ENCODE measurements around the gene RAPH1.

RAPH1 gene, protein sequence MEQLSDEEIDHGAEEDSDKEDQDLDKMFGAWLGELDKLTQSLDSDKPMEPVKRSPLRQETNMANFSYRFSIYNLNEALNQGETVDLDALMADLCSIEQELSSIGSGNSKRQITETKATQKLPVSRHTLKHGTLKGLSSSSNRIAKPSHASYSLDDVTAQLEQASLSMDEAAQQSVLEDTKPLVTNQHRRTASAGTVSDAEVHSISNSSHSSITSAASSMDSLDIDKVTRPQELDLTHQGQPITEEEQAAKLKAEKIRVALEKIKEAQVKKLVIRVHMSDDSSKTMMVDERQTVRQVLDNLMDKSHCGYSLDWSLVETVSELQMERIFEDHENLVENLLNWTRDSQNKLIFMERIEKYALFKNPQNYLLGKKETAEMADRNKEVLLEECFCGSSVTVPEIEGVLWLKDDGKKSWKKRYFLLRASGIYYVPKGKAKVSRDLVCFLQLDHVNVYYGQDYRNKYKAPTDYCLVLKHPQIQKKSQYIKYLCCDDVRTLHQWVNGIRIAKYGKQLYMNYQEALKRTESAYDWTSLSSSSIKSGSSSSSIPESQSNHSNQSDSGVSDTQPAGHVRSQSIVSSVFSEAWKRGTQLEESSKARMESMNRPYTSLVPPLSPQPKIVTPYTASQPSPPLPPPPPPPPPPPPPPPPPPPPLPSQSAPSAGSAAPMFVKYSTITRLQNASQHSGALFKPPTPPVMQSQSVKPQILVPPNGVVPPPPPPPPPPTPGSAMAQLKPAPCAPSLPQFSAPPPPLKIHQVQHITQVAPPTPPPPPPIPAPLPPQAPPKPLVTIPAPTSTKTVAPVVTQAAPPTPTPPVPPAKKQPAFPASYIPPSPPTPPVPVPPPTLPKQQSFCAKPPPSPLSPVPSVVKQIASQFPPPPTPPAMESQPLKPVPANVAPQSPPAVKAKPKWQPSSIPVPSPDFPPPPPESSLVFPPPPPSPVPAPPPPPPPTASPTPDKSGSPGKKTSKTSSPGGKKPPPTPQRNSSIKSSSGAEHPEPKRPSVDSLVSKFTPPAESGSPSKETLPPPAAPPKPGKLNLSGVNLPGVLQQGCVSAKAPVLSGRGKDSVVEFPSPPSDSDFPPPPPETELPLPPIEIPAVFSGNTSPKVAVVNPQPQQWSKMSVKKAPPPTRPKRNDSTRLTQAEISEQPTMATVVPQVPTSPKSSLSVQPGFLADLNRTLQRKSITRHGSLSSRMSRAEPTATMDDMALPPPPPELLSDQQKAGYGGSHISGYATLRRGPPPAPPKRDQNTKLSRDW

DNA sequence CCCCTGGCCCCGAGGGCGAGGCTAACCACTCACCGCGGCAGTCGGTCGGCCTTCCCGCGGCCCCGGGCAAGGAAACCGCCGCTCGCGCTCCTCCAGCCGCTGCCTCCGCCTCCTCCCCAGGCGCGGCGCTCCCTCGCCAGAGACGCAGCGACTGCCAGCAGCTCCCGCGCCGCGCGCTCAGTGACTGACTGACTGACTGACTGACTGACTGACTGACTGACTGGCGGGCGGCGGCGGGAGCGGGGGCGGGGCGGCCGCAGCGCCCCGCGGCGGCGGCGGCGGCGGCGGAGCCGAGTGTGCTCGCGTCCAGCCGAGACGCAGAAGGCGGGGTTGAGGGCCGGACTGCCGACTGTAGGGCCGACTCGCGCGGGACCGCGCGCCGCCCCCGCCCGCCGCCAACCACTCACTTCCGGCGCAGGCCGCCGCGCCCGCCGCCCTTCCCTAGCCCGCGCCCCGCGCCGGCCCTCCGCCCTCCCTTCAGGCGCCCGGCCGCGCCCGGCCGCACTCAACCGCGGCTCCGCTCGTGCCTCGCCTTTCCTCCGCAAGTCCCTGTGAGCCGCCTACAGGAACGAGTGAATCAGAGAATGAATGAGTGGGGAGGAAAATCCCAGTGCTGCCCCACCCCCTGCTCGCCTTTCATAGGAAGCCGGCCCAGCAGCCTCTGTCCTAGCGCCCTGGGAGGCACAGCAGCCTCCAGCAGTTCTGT is at the start of gene RAPH1:
TSS of gene RAPH1 (minus strand) at position 224 of the 706 bp plus-strand sequence. CDS start 39,948 bp downstream, outside the sequence.
- peak; percentile 83 to 84 for DNase-seq

DNA sequence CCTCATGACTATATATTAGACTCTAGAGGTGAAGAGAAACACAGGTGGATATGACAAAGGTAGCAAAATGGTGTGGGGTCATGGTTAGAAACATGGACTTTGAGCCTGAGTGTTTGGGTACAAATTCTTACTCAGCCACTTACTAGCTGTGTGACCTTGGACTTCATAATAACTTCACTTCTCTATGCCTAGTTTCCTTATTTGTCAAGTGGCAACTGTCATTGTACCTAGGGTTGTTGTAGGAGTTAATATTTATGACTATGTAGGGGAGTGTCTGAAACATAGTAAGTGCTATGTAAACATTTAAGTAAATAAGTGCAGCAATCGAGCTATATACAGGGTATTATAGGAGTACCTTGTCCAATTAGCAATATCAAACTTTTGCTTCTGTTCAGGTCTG is 49.7 kb upstream of the RAPH1 start:
- peak in 1 of 2 experiments; percentile 4 for DNase-seq

DNA sequence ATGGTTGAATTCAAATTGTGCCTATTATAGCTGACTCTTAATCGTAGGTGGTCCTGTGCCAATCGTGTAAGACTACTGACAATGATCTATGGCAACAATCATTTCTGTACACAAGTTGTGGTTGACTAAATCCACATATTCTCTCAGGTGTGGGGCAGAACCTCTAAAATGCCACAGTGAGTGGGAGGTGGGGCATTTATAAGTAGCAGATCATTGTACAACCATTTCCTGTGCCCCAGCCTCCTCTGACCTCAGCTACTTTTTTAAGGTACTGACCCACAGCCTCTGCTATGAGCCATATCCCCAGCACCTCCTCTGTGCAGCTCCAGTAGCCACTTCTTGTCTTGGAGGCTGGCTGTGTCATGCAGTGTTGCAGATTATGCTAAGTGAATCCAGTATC is 48.6 kb upstream of the RAPH1 start:
- no peak for DNase-seq

DNA sequence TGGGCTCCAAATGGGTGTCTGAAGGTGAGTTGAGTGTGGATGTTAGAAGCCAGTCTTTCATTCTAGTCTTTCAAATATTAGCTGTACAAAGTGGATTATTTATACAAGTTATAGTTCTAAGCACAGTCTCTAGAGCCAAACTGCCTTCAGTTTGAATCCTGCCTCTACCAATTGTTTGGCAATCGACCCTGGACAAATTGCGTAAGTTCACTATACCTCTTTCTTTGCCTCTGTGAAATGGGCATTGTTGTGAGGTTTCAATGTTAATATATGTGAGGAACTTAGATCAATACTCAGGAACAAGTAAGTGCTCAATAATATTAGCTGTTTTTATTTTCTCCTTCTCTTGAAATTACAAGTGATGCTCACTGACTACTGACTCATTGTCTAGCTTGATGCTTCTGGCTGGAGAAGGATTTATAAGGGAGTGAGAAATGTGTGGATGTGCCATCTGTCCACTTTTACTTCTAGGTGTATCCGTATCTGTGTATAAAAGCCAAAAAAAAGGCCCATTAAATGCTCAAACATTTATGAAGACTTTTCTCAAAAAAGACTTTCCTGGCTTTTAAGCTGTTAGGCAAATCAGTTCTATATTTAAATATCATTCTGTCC is 48.1 kb upstream of the RAPH1 start:
- no peak for DNase-seq

DNA sequence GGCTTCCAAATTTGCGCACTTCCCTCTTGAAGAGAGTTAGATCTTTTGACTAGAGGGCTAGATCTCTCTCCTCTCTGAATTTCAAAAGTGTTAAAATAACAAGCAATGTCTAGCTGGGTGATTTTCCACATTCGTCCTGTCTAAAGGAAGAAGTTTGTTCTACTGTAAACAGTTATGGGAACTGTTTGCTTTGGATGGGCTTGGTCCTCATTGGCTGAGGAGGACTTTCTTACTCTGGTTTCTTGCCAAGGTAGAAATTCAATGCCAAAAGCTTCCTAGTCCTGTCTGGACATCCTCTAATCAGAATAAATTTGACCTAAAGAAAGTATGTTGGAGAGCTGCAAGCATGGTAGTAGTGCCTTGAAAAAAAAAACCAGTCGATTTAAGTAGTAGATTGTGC is 47.4 kb upstream of the RAPH1 start:
- no peak for DNase-seq

DNA sequence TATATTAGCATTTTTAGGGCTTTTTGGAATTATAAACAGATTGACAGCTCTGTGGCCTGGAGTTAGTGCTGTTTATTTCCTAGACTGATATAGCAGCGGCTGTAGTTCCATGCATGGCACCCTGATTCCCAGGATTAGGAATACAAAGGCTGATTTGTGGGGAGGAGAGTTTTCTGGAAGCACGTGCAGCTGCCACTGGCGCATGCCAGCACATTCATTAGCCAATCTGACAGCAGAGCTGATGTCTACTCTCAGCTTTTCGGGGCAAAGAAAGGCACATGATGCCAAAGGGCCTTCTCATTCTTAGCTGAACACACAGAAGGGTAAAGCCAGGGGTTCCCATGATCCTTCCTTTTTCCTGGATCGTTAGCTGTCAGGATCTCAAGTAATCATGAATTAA is 45.7 kb upstream of the RAPH1 start:
- DNase-seq = no peak

DNA sequence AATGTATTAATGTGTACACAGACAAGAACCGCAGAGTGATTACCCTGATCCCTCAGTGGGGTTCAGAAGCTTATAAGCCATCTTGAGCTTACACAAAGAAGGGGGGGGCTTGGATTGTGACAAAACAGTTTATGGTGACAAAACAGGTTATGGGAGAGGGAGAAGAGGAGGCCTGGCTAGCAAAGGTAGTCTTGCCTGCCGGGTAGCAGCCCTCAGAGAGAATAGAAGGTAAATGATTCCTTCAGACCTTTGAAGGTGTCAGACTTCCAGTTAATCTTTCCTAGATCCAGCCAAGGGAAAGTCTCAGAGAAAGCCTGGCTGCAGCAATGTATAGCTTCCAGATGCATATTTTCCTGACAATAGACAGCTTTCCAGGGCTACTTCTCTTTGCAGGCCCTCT is 44.6 kb upstream of the RAPH1 start:
- no peak for DNase-seq

DNA sequence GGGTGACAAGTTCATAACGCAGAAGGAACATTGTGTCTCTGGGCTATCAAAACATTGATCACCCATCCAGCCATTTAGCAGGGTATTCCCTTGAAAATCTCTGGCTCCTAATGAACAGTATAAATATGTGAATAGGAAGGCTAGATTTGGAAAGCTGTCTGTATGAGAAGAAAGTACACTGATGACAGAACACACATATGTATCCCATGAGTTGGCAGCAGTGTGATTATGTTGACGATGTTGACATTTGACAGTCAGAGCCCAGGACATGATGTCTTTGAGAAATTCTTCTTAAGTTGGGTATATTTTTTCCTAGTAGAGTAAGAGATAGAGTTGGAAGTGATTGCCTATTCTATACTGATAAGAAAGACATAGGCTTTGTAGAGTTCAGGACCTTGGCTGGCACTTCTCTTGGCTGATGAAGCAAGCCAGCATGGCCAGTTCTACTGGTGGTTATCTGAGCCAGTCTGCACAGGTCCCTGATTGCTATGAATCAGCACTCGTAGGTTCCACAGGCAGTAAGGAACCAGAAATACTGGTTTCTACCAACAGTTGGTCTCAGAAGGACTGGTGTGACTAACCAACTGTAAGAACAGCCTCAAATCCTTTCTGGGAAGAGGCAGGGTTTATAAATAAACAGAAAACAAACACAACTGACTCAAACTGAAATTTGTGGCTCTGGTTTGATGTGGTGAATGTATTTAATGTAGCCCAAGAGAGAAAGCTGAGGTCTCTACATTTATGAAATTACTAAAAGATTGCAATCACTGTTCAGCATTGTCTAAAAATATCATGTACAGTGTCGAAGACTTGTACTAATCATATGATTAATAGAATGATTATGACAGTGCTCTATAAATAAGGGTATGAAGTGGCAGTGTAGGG is 43.9 kb upstream of the RAPH1 start:
- no peak for DNase-seq

DNA sequence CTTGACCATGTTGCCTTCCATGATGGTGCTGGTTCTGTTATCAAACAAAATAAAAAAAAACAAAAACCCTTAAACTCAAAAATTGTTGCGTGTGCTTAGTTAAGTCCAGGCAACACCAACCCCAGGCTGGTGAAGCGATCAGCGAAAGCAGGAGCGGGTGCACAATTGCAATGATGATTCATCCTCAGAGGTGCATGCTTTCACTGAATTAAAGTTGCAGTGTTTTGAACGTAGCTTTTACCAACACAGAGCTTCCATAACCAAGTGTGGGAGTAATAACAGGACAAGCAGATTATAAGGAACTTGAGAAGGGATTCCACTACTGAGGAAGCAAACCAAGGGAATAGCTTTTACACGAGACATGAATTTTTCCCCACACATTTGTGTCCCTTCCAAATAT is 39.7 kb upstream of the RAPH1 start:
- no peak for DNase-seq

DNA sequence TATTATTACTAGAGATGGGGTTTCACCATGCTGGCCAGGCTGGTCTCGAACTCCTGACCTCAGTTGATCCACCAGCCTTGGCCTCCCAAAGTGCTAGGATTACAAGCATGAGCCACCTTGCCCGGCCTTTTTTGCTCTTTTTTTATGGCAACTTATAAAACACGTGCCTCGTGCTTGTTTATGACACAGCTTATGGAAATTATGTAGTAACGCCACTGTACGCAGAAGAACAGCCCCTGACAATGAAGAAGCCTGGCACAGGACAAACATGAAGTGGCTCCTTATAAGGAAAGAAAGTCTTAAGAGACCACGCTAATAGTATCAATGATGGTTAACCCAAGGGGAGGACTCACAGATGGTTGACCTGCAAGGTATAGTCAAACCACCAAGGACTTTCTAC is 37.2 kb upstream of the RAPH1 start:
- no peak for DNase-seq

DNA sequence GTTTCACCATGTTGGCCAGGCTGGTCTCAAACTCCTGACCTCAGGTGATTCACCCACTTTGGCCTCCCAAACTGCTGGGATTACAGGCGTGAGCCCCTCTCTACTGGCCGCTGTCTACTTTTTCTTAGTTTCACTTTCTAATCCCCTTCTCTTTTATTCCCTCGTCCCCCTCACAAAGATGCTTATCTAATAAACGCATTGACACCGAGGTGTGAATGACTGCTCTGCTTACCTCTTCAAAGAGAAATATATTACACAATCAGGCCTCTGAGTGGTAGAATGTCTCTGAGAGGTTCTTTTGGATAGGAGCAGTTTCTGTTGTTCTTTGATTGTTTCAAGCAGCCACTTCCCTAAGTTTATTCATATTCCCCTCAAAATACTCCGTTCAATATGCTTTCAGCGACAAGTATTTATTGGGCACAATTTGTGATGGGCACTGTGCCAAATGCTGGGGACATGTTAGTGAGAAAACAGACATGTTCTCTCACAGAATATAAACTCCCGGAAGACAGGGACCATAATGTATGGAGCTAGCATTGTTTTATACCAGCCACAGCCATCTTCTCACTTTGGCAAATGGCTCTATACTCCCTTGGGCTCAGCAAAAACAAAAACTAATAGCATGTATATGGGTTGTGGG is 34.7 kb upstream of the RAPH1 start:
- no peak for DNase-seq

DNA sequence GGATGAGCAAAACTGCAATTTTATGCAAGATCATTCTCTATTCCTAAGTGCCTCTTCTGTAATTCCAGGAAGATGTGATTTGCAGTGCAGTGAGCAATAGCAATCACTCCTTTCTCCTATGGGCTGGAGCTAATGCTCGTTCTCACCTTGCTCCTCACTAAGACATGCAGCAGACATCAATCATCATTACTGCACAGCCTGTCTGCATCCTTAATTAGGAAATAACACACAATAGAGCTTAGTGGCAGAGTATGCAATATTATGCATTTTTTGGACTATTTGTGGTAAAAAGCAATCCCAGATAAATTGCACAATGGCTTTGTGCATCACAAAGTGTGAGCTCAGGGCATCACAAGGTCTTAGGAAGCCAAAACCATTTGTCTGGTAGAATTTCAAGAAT is 32.6 kb upstream of the RAPH1 start:
- DNase-seq = no peak

DNA sequence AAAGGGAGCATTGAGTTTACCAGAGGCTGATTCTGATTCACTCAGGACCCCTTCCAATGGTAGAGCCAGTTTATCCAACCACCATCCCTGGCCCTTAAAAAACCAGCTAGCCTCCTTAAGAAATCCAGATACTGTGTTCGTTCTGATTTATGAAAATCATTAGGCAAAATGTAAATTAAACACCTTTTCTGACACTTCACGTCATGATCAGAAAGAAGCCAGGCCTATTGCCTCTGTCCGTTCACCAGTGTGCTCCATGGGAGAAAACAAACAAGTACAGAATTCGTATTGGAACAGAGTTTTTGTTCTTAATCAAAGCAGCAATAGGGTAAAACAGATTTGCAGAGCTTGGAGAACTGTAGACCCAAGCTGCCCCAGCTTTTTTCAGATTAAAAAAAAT is 31.1 kb upstream of the RAPH1 start:
- DNase-seq = no peak

DNA sequence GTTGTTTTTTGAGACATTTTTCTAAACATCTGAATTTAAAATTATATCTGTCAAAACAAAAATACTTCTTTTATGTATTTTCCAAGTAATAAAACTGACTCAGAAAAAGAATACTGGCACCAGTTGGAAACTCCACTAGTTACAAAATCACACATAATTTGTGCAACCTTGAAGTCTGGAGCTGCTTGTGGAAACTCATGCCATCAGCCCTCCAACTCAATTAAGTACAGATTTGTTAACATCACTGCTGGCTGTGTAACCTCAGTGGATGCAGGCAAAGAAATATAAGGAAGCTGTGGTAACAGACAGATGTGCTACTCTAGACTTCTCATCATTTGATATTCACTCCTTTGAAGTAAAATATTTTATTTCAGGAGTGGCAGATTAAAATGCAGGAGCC is 30.0 kb upstream of the RAPH1 start:
- no peak for DNase-seq

DNA sequence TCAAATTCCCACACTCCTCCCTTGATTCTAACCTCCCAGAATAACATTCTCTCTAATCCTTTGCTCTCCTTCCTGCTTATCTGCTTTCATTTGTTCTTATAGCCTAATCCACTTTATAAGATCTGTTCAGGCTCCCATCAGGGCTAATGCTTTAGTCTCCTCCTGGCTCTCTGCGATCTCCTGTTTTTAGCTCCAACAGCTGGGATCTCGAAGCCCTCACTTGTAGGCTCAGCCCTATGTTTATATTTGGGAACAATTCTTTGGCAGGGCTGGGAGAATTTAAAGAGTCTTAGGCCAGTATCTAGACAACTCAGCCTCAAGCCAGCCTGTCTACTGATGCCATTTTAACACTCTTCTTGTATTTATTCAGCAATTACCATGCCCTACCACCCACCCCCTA is 27.2 kb upstream of the RAPH1 start:
- no peak for DNase-seq

DNA sequence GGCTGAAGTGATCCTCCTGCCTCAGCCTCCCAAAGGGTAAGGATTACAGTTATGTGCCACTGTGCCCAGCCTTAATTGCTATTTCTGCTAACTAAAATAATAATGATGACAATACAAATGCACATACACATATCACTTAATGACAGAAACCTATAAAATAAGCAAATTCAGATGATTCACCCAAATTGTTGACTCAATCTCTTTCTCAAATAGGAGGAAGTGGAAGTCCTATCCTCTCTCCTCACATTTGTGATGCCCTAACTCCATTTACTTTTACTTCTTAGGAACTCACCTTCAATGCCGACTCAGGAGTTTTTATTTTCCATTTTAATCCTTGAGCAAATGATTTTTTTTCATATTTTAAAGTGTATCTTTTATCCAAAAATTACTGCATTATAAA is 24.5 kb upstream of the RAPH1 start:
- DNase-seq = no peak

DNA sequence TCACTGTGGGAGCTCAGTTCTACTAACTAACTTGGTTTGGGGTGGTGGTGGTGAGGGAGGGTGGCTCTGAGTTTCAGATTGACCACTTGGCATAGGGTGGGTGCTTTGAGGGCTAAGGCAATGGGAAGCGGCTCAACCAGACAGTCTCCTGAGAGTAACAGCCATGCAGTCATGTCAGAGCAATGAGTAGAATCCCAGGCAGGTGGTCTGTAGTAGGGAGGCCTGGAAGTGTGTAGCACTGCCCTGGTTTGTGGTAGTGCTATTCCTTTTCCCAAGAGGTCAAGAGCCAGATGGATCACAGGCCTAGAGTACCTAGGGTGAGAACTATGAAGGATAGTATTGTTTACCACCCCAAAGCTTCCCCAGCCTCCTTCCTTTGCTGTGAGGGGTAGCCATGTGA is 18.7 kb upstream of the RAPH1 start:
- DNase-seq = no peak

DNA sequence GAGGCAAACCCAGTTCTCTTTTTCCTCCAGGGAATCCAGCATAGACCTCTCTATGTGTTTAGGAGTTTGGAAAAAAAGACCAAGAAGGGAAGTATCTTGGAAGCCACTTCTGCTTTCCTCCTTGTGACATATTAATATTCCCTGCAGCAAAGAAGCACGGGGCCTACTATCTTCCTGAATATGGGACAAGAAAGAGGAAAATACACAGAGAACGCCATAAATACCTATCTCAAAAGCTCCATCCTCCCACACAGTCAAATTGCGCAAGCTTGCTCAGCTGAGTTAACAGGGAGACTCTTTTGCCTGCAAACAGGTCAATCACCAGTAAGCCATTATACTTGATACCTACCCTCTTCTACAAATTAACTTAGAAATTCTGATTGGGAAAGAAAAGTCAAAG is 16.7 kb upstream of the RAPH1 start:
- DNase-seq = peak in 1 of 2 experiments; percentile 11

DNA sequence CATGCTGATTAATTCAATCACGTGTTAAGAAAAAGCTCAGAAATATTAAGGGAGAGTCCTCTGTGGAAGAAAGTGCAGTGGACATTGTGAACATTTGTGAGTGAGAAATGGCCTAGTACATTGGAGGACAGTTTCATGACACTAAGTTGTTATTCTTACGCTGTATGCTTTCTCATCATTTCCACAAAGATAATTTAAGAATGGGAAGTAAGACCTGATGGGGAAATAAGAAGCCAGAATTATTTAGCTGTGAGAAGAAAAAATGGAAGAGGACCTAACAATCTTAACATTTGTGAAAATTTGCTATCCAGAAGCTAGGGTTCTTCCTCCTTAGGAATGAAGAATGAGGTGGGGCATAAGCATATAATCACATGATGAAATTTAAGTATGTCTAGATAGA is 15.2 kb upstream of the RAPH1 start:
- DNase-seq = no peak

DNA sequence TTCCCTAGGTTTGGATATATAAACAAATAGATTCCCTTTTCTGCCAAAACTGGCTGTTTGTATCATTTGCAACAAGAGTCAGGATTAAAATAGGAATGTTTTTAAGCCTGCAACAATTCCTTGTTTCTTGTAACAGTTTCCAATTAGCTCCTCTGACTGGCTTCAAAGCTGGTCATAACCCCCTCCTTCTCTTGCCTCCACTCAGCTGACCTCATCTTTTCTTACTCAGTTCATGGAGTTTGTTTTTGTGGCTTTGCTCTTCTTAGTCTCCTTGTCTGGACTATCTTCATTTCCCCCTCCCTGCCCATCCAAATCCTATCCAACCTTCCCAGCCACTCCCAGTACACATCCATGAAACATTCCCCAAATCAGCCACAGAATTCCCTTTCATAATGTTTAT is 14.3 kb upstream of the RAPH1 start:
- DNase-seq = no peak

DNA sequence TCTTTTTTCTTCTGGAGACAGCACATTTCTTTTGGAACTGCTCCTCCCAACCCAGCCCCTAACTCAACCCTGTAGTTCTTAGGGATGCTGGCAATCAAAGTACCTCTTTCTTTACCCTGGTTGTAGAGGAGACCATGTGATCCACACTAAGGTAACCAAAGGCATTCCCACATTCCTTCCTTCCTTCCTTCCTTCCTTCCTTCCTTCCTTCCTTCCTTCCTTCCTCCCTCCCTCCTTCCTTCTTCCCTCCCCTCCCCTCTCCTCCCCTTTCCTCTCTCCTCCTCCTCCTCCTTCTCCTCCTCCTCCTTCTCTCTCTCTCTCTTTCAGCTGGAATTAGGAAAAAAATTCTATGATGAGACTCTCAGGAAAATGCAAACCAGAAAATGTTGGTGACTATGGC is 13.8 kb upstream of the RAPH1 start:
- no peak for DNase-seq

Measured in SHP77 (cell line).